Neural progenitor cell (in vitro differentiated cells): ENCODE results near the gene ACTR1A. TPM values are rescaled to one million over a fixed set of nuclear protein-coding genes. Genes with fewer than 3 reads are reported as not detected.
"Not testable (repeated sequence)": the region's sequence is repeated elsewhere in the genome, so short reads cannot be mapped to it uniquely, and the experiment has no call there.

Source experiments
- DNase-seq: peaks from one replicate; pipeline ENCODE4 v3.0.0-alpha.2; 2016; ENCODE audit warnings: low spot score
- H2AFZ ChIP-seq: fragments of 200-600 bp; sonication (generic); replicated peaks from 2 replicates; pipeline ENCODE4 v1.6.1; 2016; ENCODE audit warnings: antibody characterized with exemption
- H3F3A ChIP-seq: fragments of 200-600 bp; sonication (generic); 2 replicates; pipeline ENCODE4 v1.6.1; 2016; ENCODE audit warnings: antibody characterized with exemption, low read depth
- H3K27ac ChIP-seq: fragments of 200-600 bp; sonication (generic); 2 replicates; pipeline ENCODE4 v1.5.1; 2016; ENCODE audit warnings: mild to moderate bottlenecking
- H3K27me3 ChIP-seq: fragments of 200-600 bp; sonication (generic); 2 replicates; pipeline ENCODE4 v1.6.1; 2016; ENCODE audit warnings: mild to moderate bottlenecking, moderate library complexity
- H3K36me3 ChIP-seq: fragments of 200-600 bp; sonication (generic); 2 replicates; pipeline ENCODE4 v1.5.1; 2016
- H3K4me1 ChIP-seq: fragments of 200-600 bp; sonication (generic); 2 replicates; pipeline ENCODE4 v1.6.1; 2016; ENCODE audit warnings: mixed run types
- H3K4me2 ChIP-seq: fragments of 200-600 bp; sonication (generic); 2 replicates; pipeline ENCODE4 v1.6.1; 2016
- H3K4me3 ChIP-seq: fragments of 200-600 bp; sonication (generic); 2 replicates; pipeline ENCODE4 v1.5.1; 2016
- H3K79me2 ChIP-seq: fragments of 200-600 bp; sonication (generic); 2 replicates; pipeline ENCODE4 v1.6.1; 2016; ENCODE audit warnings: low read depth
- H3K9ac ChIP-seq: fragments of 200-600 bp; sonication (generic); 2 replicates; pipeline ENCODE4 v1.6.1; 2016
- H3K9me3 ChIP-seq: fragments of 200-600 bp; sonication (generic); 2 replicates; pipeline ENCODE4 v1.5.1; 2016; ENCODE audit warnings: low read depth
- H4K20me1 ChIP-seq: fragments of 200-600 bp; sonication (generic); 2 replicates; pipeline ENCODE4 v1.6.1; 2016; ENCODE audit warnings: low read depth
- H3K27ac Mint-ChIP-seq: 3 replicates; pipeline ENCODE4 v1.8.0; 2021; ENCODE audit warnings: mixed read lengths
- H3K27me3 Mint-ChIP-seq: 2 replicates; pipeline ENCODE4 v1.8.0; 2022; ENCODE audit warnings: low read depth, mild to moderate bottlenecking, inconsistent platforms, moderate library complexity, mixed read lengths; ENCODE audit not compliant: insufficient read depth
- H3K36me3 Mint-ChIP-seq: 3 replicates; pipeline ENCODE4 v1.8.0; 2021; ENCODE audit warnings: mixed read lengths
- H3K4me1 Mint-ChIP-seq: 3 replicates; pipeline ENCODE4 v1.8.0; 2021; ENCODE audit warnings: mixed read lengths
- H3K4me3 Mint-ChIP-seq: 3 replicates; pipeline ENCODE4 v1.8.0; 2021; ENCODE audit warnings: mild to moderate bottlenecking, moderate library complexity, mixed read lengths
- H3K9me3 Mint-ChIP-seq: 3 replicates; pipeline ENCODE4 v1.8.0; 2020; ENCODE audit warnings: mixed read lengths
- CTCF ChIP-seq: fragments of 200-600 bp; sonication (generic); IDR thresholded peaks from 2 replicates; pipeline ENCODE4 v1.5.1; 2017; ENCODE audit warnings: antibody characterized with exemption, mild to moderate bottlenecking
- EZH2 ChIP-seq: fragments of 200-600 bp; sonication (generic); IDR thresholded peaks from 2 replicates; pipeline ENCODE4 v1.6.1; 2017; ENCODE audit warnings: antibody characterized with exemption, mild to moderate bottlenecking, moderate library complexity
- EZH2phosphoT487 ChIP-seq: fragments of 200-600 bp; sonication (generic); IDR thresholded peaks from 2 replicates; pipeline ENCODE4 v1.6.1; 2017; ENCODE audit warnings: antibody characterized with exemption
- total RNA-seq: library from RNA; depleted of rRNA; stranded (reverse); fragments of >200 nt; gene quantifications from 2 replicates; pipeline ENCODE4 v1.2.3, GENCODE V29; 2015; ENCODE audit warnings: low replicate concordance

The ACTR1A gene
- total RNA-seq, 1 donor from 2014 or later: 86.9 TPM

- no peak overlapping the region for H3K4me2 ChIP-seq
- H3K27ac Mint-ChIP-seq: no peak overlapping the region
- H3K36me3 ChIP-seq: no peaks in the 10 kb centered on the region
- no peaks in the 10 kb centered on the region for H3K4me1 Mint-ChIP-seq
- no peaks in the 10 kb centered on the region for H3K9me3 Mint-ChIP-seq
- TF ChIP-seq EZH2 (no peak), CTCF (no peak), EZH2phosphoT487 (no peak)
- H4K20me1 ChIP-seq: peaks cover 34% of the 10 kb centered on the region
- no peak for DNase-seq
- H3K27me3 ChIP-seq: no peaks in the 10 kb centered on the region
- H3F3A ChIP-seq: peaks cover 2% of the 10 kb centered on the region
- no peaks in the 10 kb centered on the region for H3K27me3 Mint-ChIP-seq
- H3K4me3 Mint-ChIP-seq: no peak overlapping the region
- no peak overlapping the region for H2AFZ ChIP-seq
- H3K9me3 ChIP-seq: no peaks in the 10 kb centered on the region
- no peak overlapping the region for H3K4me3 ChIP-seq
- peaks cover 2% of the 10 kb centered on the region for H3K36me3 Mint-ChIP-seq
- no peaks in the 10 kb centered on the region for H3K4me1 ChIP-seq
- H3K79me2 ChIP-seq: peaks cover 22% of the 10 kb centered on the region
- no peak overlapping the region for H3K9ac ChIP-seq
- no peak overlapping the region for H3K27ac ChIP-seq
Measured at GRCh38 chr10:102537948-102538347, 35.4 kb upstream of the ACTR1A start.

DNA sequence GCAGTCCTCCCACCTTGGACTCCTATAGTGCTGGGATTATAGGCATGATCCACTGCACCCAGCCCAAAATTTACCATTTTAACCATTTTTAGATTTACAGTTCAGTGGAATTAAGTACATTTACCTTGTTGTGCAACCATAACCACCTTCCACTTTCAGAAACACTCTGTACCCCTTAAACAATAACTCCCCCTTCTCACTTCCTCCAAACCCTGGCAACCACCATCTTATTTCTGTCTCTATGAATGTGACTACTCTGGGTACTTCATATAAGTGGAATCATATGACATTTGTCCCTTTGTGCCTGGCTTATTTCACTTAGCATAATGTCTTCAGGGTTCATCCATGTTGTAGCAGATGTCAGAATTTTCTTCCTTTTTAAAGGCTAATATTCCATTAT is 34.9 kb upstream of the ACTR1A start:
- no peak overlapping the region for H3K27ac Mint-ChIP-seq
- Histone ChIP-seq H3K79me2 (peaks cover 19% of the 10 kb centered on the region), H2AFZ (no peak overlapping the region), H3K9me3 (no peaks in the 10 kb centered on the region), H3K36me3 (no peaks in the 10 kb centered on the region), H3K27me3 (no peaks in the 10 kb centered on the region), H3K4me2 (no peak overlapping the region), H3K9ac (no peak overlapping the region), H3K27ac (no peak overlapping the region), H4K20me1 (peaks cover 32% of the 10 kb centered on the region), H3K4me3 (no peak overlapping the region), H3F3A (peaks cover 2% of the 10 kb centered on the region), H3K4me1 (no peaks in the 10 kb centered on the region)
- TF ChIP-seq EZH2phosphoT487: no peak
- TF ChIP-seq EZH2: no peak
- TF ChIP-seq CTCF: no peak
- peaks cover 7% of the 10 kb centered on the region for H3K36me3 Mint-ChIP-seq
- DNase-seq: no peak
- H3K4me1 Mint-ChIP-seq: no peaks in the 10 kb centered on the region
- H3K9me3 Mint-ChIP-seq: no peaks in the 10 kb centered on the region
- no peaks in the 10 kb centered on the region for H3K27me3 Mint-ChIP-seq
- H3K4me3 Mint-ChIP-seq: no peak overlapping the region

- peaks cover 19% of the 10 kb centered on the region for H3K79me2 ChIP-seq
- TF ChIP-seq CTCF: no peak
- no peak for TF ChIP-seq EZH2phosphoT487
- TF ChIP-seq EZH2: no peak
- no peak overlapping the region for H3K27ac ChIP-seq
- H3K4me1 ChIP-seq: no peaks in the 10 kb centered on the region
- H3K27me3 Mint-ChIP-seq: no peaks in the 10 kb centered on the region
- H3K4me3 Mint-ChIP-seq: no peak overlapping the region
- no peaks in the 10 kb centered on the region for H3K27me3 ChIP-seq
- H3K36me3 ChIP-seq: no peaks in the 10 kb centered on the region
- H3K4me3 ChIP-seq: no peak overlapping the region
- H3F3A ChIP-seq: peaks cover 2% of the 10 kb centered on the region
- no peak overlapping the region for H2AFZ ChIP-seq
- H3K4me1 Mint-ChIP-seq: no peaks in the 10 kb centered on the region
- H3K9me3 ChIP-seq: no peaks in the 10 kb centered on the region
- no peaks in the 10 kb centered on the region for H3K9me3 Mint-ChIP-seq
- no peak for DNase-seq
- H3K36me3 Mint-ChIP-seq: peaks cover 6% of the 10 kb centered on the region
- no peak overlapping the region for H3K4me2 ChIP-seq
- no peak overlapping the region for H3K27ac Mint-ChIP-seq
- no peak overlapping the region for H3K9ac ChIP-seq
- peaks cover 32% of the 10 kb centered on the region for H4K20me1 ChIP-seq
Measured at GRCh38 chr10:102535481-102536147, 33.1 kb upstream of the ACTR1A start.

GRCh38 chr10:102534966-102535365 is 32.5 kb upstream of the ACTR1A start:
- not testable (repeated sequence) for H3K27me3 Mint-ChIP-seq, H3K36me3 ChIP-seq, H3K27me3 ChIP-seq, H2AFZ ChIP-seq, H3K4me1 ChIP-seq, H3K4me1 Mint-ChIP-seq, DNase-seq, H3K9ac ChIP-seq, H3K27ac Mint-ChIP-seq, H3K4me3 Mint-ChIP-seq, H3K4me3 ChIP-seq, H3K36me3 Mint-ChIP-seq, H3K27ac ChIP-seq, H3K4me2 ChIP-seq, H3K9me3 Mint-ChIP-seq, H3F3A ChIP-seq, H3K9me3 ChIP-seq
- Histone ChIP-seq H3K79me2 (peaks cover 15% of the 10 kb centered on the region), H4K20me1 (peaks cover 33% of the 10 kb centered on the region)
